Measurements from ENCODE around the gene AKAP12.
A peak's percentile ranks its signal among the peaks of the same experiment; 100 is the strongest.
"Not testable (repeated sequence)": the region's sequence is repeated elsewhere in the genome, so short reads cannot be mapped to it uniquely, and the experiment has no call there.

AKAP12 gene

GRCh38 chr6:151377095-151377494 lies 137.3 kb downstream of the AKAP12 start:
- DNase-seq (ENCODE audit: low spot score) (no peak), FAIRE-seq (no peak)

GRCh38 chr6:151379933-151380847 lies 140.4 kb downstream of the AKAP12 start:
- DNase-seq (ENCODE audit: low spot score): no peak
- FAIRE-seq: no peak

GRCh38 chr6:151380848-151381205 lies 141.1 kb downstream of the AKAP12 start:
- no peak for FAIRE-seq
- DNase-seq (ENCODE audit: low spot score): no peak

- DNase-seq (ENCODE audit: low spot score) (no peak), FAIRE-seq (no peak)
Measured at GRCh38 chr6:151381722-151382121, 142.0 kb downstream of the AKAP12 start.

- not testable (repeated sequence) for DNase-seq (ENCODE audit: low spot score); FAIRE-seq
Measured at GRCh38 chr6:151382631-151383030, 142.9 kb downstream of the AKAP12 start.

- no peak for FAIRE-seq
- no peak for DNase-seq (ENCODE audit: low spot score)
Measured at GRCh38 chr6:151384151-151384550, 144.4 kb downstream of the AKAP12 start.

- FAIRE-seq (no peak), DNase-seq (ENCODE audit: low spot score) (no peak)
Measured at GRCh38 chr6:151385177-151385576, 145.4 kb downstream of the AKAP12 start.

- no peak for FAIRE-seq
- no peak for DNase-seq (ENCODE audit: low spot score)
Measured at GRCh38 chr6:151387175-151387970, 147.6 kb downstream of the AKAP12 start.

DNA sequence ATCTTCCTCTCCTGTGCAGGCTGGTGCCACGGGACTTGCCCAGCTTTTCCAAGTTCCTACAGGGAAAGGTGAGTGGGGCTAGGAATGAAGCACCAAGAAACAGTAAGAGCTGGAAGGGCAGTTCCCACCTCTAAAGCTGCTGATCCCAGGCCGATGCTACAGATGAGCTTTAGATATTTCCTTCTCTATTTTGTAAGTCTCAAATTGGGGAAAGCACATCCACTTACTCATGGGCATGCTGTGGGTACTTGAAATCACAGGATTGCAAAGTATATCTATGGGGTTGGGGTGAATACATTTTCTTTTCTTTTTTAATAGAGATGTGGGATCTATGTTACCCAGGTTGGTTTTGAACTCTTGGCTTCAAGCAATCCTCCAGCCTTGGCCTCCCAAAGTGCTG lies 148.5 kb downstream of the AKAP12 start:
- no peak for FAIRE-seq

GRCh38 chr6:151388997-151389617 lies 149.3 kb downstream of the AKAP12 start:
- DNase-seq (ENCODE audit: low spot score) (peak; percentile 22), FAIRE-seq (no peak)

More for the DNA sequence above, 148.5 kb downstream of the AKAP12 start:
- no peak for DNase-seq (ENCODE audit: low spot score)

DNA sequence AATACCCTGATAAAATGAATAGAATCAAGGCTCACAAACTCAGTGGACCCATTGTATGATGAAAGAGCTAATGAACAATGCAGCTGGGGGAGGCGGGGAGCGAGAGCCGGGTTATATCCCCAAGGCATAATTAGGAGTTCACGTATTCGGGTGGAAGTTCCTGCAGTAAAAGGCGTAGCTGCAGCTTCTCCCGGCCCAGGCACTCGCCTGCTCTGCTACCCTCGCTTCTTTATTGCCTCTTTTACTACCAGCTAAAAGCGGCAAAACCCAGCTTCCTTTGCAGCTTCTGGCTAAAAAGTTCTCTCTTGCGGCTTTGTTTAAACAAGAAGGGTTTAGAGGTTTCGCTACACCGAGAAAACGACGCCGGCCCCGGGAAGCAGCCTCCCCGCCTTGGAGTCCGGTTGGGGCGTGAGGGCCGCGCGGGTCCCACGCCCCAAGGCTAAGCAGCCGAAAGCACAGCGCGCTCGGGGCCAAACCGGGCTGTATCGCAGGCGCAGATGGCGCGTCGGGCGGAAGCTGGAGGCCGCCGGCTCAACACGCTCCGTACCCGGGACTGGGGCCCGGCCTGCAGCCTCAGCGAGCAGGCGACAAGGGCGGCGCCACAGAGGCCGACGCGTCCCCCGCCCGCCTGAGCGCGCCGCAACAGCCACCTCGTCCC lies 150.0 kb downstream of the AKAP12 start:
- FAIRE-seq (no peak), DNase-seq (ENCODE audit: low spot score) (peak; percentile 35)

DNA sequence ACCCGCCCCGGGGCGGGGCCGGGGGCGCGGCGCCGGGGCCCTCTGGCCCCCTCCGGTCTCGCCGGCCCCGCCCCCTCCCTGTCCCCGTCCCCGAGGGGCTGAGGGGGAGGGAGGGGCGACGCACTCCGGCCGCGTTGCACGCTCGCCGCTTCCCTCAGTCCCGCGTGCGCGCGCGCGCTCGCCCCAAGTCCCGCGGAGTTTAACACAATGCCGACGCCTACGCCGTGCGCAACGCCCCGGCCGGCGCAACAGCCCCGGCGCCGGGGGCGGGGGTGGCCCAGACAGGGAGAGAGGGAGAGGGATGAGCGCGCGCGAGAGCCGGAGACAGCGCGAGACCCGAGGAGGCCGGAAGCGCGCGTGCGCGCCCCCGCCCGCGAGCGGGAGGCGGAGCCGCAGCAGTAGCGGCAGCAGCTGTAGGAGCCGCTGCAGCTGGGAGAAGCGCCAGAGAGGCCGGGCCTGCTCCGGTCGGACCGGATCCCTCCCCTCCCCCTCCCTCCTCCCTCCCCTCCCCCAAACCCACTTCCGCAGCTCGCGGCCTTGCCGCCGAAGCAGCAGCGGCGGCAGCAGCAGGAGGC lies 150.6 kb downstream of the AKAP12 start:
- no peak for FAIRE-seq
- peak; percentile 94 for DNase-seq (ENCODE audit: low spot score)

- DNase-seq (ENCODE audit: low spot score) (peak; percentile 18), FAIRE-seq (no peak)
Measured at GRCh38 chr6:151390851-151391470, 151.2 kb downstream of the AKAP12 start.

DNA sequence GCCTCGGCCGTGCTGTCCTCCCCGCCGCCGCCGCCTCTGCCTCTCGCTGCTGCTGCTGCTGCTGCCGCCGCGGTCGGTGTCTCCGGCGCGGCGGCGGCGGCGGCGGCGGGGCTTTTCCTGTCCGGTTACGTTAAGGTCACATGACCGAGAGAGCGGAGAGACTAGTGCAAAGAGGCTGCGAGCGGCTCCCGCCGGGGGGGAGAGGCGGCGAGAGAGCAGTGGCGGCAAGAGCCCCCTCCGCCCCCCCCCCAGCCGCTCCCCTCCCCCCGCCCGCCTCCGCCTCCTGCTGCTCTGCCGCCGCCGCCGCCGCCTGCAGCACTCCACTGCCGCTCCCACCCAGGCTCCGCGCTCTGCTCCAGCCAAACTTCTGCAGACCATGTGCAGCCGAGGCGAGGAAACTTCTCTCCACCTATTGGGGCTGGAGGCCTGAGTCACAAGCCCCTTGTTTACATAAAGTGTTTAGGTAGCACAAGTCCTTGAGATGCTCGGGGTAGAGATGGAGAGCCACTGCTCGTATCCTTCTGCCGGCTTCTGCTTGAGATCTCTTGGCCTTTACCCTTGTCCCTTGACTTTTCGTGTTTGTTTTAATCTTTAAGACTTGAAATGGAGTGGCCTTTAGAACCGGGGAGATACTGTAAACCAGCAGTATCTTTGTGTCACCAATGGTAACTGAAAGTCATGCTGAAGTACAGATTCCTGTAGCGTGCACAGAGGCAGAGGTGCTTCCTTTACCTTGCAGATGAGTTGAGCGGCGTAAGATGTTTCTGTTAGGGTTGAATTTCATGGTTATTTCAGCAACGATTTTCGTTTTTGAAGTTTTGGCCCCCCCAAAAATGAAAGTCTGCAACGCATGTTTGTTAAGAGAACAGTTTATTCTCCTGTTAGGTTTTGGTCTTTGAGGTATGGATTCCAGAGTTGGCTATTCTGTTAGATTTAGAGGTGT lies 152.0 kb downstream of the AKAP12 start, which contains the start of gene ZBTB2:
TSS of gene ZBTB2 (minus strand) at position 89 of the 943 bp plus-strand sequence. CDS start 17,922 bp downstream, outside the sequence.
- FAIRE-seq: no peak

DNA sequence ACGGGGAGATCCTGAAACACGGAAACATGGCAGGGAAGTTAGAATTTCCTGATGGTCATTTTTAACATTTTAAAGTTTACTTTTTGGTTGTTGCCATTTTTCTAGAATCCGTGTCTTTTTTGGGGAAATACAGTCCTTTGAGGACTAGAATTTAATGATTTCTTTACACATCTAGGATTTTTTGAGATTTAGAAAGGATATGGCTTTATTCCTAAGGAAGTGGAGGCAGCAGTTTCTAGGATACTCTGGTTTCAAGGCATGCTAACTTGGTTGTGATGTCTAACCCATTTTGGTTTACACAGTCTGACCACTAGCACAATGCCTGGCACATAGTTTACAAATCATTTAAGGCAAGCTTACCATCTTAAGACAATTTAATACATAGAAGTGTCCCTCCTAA lies 152.7 kb downstream of the AKAP12 start:
- DNase-seq (ENCODE audit: low spot score) (no peak), FAIRE-seq (no peak)

More for the DNA sequence above, 152.0 kb downstream of the AKAP12 start, which contains the start of gene ZBTB2:
- peak; percentile 65 for DNase-seq (ENCODE audit: low spot score)

GRCh38 chr6:151393410-151393809 lies 153.6 kb downstream of the AKAP12 start:
- DNase-seq (ENCODE audit: low spot score) (no peak), FAIRE-seq (no peak)

DNA sequence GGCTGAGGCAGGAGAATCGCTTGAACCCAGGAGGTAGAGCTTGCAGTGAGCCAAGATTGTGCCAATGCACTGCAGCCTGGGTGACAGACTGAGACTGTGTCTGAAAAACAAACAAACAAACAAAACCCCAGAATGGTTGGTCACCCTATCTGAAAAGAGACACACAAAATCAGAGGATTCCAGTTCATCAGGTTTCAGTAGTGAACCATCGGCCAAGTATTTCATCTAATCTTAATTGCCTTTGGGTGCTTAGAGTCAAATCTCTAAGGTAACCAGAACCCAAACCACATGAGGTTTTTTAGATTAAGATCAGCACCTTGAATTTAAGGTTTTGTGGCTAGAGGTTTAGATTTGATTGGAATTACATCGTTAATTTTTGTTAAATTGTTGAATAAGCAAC lies 159.9 kb downstream of the AKAP12 start:
- no peak for FAIRE-seq
- no peak for DNase-seq (ENCODE audit: low spot score)

- FAIRE-seq (no peak), DNase-seq (ENCODE audit: low spot score) (no peak)
Measured at GRCh38 chr6:151400473-151400872, 160.7 kb downstream of the AKAP12 start.

DNA sequence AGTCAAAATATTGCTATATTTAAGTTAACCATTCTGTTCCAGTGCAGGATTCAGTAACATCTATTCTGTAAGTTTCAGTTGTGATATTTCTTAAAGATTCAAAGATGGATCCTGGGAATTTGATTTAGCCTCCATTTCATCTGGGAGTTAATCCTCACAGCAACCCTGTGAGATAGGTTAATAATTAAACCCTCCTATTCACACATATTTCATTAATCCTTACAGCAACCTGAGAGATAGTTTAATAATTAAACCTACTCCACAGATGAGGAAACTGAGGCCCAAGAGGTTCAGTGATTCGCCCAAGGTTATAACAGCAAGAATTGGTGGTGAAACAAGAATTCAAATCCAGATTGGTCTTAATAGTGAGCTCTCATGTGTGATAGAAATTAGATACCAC lies 162.5 kb downstream of the AKAP12 start:
- no peak for DNase-seq (ENCODE audit: low spot score)
- FAIRE-seq: peak; percentile 51

Measured in RCC 7860 (cell line).